Trophoblast cell (in vitro differentiated cells and primary cell): Measurements from ENCODE around the gene RHOU.

Experiments used
- DNase-seq, 2 donors: peaks; one replicate each; pipeline ENCODE4 v3.0.0-alpha.2; 2016
- H2AFZ ChIP-seq: 2 replicates; pipeline ENCODE4 v1.6.1; 2013; ENCODE audit warnings: low read length, moderate library complexity, mild to moderate bottlenecking; ENCODE audit not compliant: insufficient read depth, poor library complexity
- H2AK5ac ChIP-seq: 2 replicates; pipeline ENCODE4 v1.6.1; 2013; ENCODE audit warnings: mild to moderate bottlenecking, low read length
- H2BK120ac ChIP-seq: 2 replicates; pipeline ENCODE4 v1.6.1; 2013; ENCODE audit warnings: low read length, mild to moderate bottlenecking, moderate library complexity; ENCODE audit not compliant: insufficient read depth, poor library complexity
- H2BK12ac ChIP-seq: 2 replicates; pipeline ENCODE4 v1.6.1; 2013; ENCODE audit warnings: mild to moderate bottlenecking, low read length, moderate library complexity
- H2BK5ac ChIP-seq: 2 replicates; pipeline ENCODE4 v1.6.1; 2013; ENCODE audit warnings: low read length, low read depth, moderate library complexity, mild to moderate bottlenecking; ENCODE audit not compliant: poor library complexity
- H3K14ac ChIP-seq: 2 replicates; pipeline ENCODE4 v1.6.1; 2013; ENCODE audit warnings: mild to moderate bottlenecking, low read length
- H3K18ac ChIP-seq: 2 replicates; pipeline ENCODE4 v1.6.1; 2013; ENCODE audit warnings: mild to moderate bottlenecking, low read length
- H3K23ac ChIP-seq: 2 replicates; pipeline ENCODE4 v1.6.1; 2013; ENCODE audit warnings: low read length
- H3K27ac ChIP-seq: 2 replicates; pipeline ENCODE4 v1.5.1; 2013; ENCODE audit warnings: low read depth, mild to moderate bottlenecking, inconsistent platforms, low read length, moderate library complexity
- H3K27me3 ChIP-seq: 2 replicates; pipeline ENCODE4 v1.6.1; 2013; ENCODE audit warnings: inconsistent platforms, mild to moderate bottlenecking, low read length, moderate library complexity; ENCODE audit not compliant: insufficient read depth
- H3K36me3 ChIP-seq, 2 experiments: 1 replicate in 1 of 2; 2 replicates in 1 of 2; pipeline ENCODE4 v1.6.1; 2013; ENCODE audit warnings: low read length in 2 of 2, mild to moderate bottlenecking in 2 of 2, moderate library complexity in 1 of 2; ENCODE audit not compliant: insufficient read depth in 2 of 2, control insufficient read depth in 1 of 2
- H3K4ac ChIP-seq: 2 replicates; pipeline ENCODE4 v1.6.1; 2013; ENCODE audit warnings: low read depth, mild to moderate bottlenecking, low read length, moderate library complexity
- H3K4me1 ChIP-seq, 2 experiments: 1 replicate in 1 of 2; 2 replicates in 1 of 2; pipeline ENCODE4 v1.6.1; 2013; ENCODE audit warnings: low read length in 2 of 2, mild to moderate bottlenecking in 2 of 2, moderate library complexity in 1 of 2; ENCODE audit not compliant: insufficient read depth in 2 of 2, control insufficient read depth in 1 of 2
- H3K4me2 ChIP-seq: 2 replicates; pipeline ENCODE4 v1.6.1; 2013; ENCODE audit warnings: inconsistent platforms, mild to moderate bottlenecking, low read length, moderate library complexity
- H3K4me3 ChIP-seq: 2 replicates; pipeline ENCODE4 v1.5.1; 2013; ENCODE audit warnings: mild to moderate bottlenecking, low read depth, low read length, inconsistent platforms
- H3K79me1 ChIP-seq: one replicate; pipeline ENCODE4 v1.6.1; 2013; ENCODE audit warnings: low read length
- H3K79me2 ChIP-seq: 2 replicates; pipeline ENCODE4 v1.6.1; 2013; ENCODE audit warnings: low read length, mild to moderate bottlenecking; ENCODE audit not compliant: control insufficient read depth, insufficient read depth, poor library complexity
- H3K9ac ChIP-seq: 2 replicates; pipeline ENCODE4 v1.6.1; 2013; ENCODE audit warnings: mild to moderate bottlenecking, low read length
- H3K9me3 ChIP-seq: 2 replicates; pipeline ENCODE4 v1.6.1; 2013; ENCODE audit warnings: low read depth, mild to moderate bottlenecking, control low read depth, inconsistent platforms, low read length; ENCODE audit not compliant: insufficient read depth
- H4K12ac ChIP-seq: 2 replicates; pipeline ENCODE4 v1.6.1; 2013; ENCODE audit warnings: low read depth, mild to moderate bottlenecking, low read length, moderate library complexity
- H4K8ac ChIP-seq: 2 replicates; pipeline ENCODE4 v1.6.1; 2013; ENCODE audit warnings: low read depth, mild to moderate bottlenecking, low read length, moderate library complexity
- H4K91ac ChIP-seq: one replicate; pipeline ENCODE4 v1.6.1; 2013; ENCODE audit warnings: low read depth, mild to moderate bottlenecking, low read length, moderate library complexity
- WGBS: extraction: QIAGEN DNeasy Blood & Tissue Kit; methylation state at CpG from one replicate; pipeline ENCODE4 v1.1.7; 2013; ENCODE audit warnings: missing lambda C conversion rate; ENCODE audit not compliant: insufficient read length, insufficient coverage; ENCODE audit errors: extremely low coverage; 5-methylcytosine and 5-hydroxymethylcytosine counted together

The RHOU gene

DNA sequence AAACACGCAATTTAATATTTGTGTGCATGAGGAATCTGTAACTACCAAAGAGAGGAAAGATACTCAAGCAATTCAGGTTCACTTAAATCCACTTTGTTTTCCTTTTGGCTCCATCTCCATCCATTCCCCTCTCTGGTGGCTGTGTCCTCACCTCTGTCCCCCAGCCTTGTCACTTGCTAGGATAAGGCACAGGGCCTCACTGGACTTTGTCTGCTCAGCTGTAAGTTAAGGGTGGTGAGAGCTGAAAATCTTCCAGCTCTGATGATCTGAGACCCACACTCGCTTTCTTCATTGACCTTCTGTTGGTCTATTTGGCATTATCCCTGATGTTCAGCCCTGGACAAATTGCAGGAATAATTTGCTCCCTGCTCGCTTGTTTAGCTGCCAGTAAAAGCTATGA lies 56.5 kb downstream of the RHOU start:
- H2BK12ac ChIP-seq: no peak overlapping the region
- no peaks in the 10 kb centered on the region for H3K36me3 ChIP-seq
- peaks cover 0 to 2% of the 10 kb centered on the region in 2 experiments for H3K4me1 ChIP-seq
- H3K9ac ChIP-seq: no peak overlapping the region
- no peak overlapping the region for H2AFZ ChIP-seq
- no peak overlapping the region for H3K4ac ChIP-seq
- H2BK5ac ChIP-seq: no peak overlapping the region
- no peak overlapping the region for H4K91ac ChIP-seq
- H3K18ac ChIP-seq: no peak overlapping the region
- no peaks in the 10 kb centered on the region for H3K79me2 ChIP-seq
- no peak for DNase-seq
- no peak overlapping the region for H3K14ac ChIP-seq
- no peak overlapping the region for H4K8ac ChIP-seq
- H3K23ac ChIP-seq: no peak overlapping the region
- no peak overlapping the region for H3K27ac ChIP-seq
- no peak overlapping the region for H3K4me3 ChIP-seq
- H3K27me3 ChIP-seq: no peaks in the 10 kb centered on the region
- H2BK120ac ChIP-seq: no peak overlapping the region
- no CpG with 5 or more reads among the region's 3 CpGs for WGBS
- H4K12ac ChIP-seq: no peak overlapping the region
- no peaks in the 10 kb centered on the region for H3K79me1 ChIP-seq
- no peak overlapping the region for H2AK5ac ChIP-seq
- H3K9me3 ChIP-seq: no peaks in the 10 kb centered on the region
- no peak overlapping the region for H3K4me2 ChIP-seq

DNA sequence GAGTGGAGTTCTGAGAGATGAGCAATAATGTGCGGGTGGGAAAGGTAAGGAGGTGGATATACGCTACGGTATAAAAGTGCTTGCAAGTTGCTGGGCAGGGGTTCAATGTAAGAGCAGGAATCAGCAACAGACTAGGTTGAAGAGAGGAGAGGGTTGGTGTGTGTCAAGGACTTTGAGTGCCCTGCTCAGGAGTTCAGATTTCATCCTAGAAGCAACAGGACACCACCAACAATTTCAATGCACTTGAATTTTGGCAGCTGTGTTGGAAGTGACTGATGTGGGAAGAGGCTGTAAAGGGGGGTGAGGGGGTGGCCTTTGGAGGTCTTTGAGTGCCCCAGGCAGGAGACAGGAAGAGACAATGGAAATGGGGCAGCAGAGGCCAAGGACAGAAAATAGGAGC lies 57.3 kb downstream of the RHOU start:
- no peak overlapping the region for H4K8ac ChIP-seq
- H3K4me2 ChIP-seq: no peak overlapping the region
- no peak overlapping the region for H2BK12ac ChIP-seq
- H3K79me1 ChIP-seq: no peaks in the 10 kb centered on the region
- H3K79me2 ChIP-seq: no peaks in the 10 kb centered on the region
- no peaks in the 10 kb centered on the region for H3K9me3 ChIP-seq
- H2BK120ac ChIP-seq: no peak overlapping the region
- no peak overlapping the region for H2AFZ ChIP-seq
- H3K9ac ChIP-seq: no peak overlapping the region
- no peaks in the 10 kb centered on the region for H3K36me3 ChIP-seq
- H4K91ac ChIP-seq: no peak overlapping the region
- no peak overlapping the region for H3K18ac ChIP-seq
- H3K23ac ChIP-seq: no peak overlapping the region
- no peak overlapping the region for H3K4me3 ChIP-seq
- H3K14ac ChIP-seq: no peak overlapping the region
- no peak overlapping the region for H4K12ac ChIP-seq
- no peak for DNase-seq
- H2AK5ac ChIP-seq: no peak overlapping the region
- no peak overlapping the region for H3K27ac ChIP-seq
- 100% methylated on average over 3 of the region's 3 CpGs for WGBS
- H3K4ac ChIP-seq: no peak overlapping the region
- peaks cover 0 to 2% of the 10 kb centered on the region in 2 experiments for H3K4me1 ChIP-seq
- H3K27me3 ChIP-seq: no peaks in the 10 kb centered on the region
- no peak overlapping the region for H2BK5ac ChIP-seq

DNA sequence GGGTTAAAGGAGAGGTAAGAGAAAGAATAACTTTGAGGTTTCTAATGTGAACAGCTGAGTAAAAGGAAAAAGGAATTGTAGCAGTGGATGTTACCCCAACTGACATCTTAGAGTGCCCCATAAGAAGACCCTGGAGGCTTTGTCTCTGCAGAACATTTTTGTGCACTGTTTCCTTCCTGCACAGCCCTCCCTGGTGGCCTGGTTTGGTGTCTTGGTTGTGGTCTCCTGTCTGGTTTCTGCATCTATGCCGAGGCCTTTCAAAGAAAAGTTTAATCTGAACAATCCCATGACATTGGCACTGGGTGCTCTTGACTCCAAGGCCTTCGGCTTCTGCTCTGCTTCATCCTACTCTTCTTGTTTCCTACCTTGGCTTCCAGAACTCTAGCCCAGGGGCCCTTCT lies 57.8 kb downstream of the RHOU start:
- no peak overlapping the region for H3K23ac ChIP-seq
- H3K18ac ChIP-seq: no peak overlapping the region
- H4K91ac ChIP-seq: no peak overlapping the region
- H3K27ac ChIP-seq: no peak overlapping the region
- no peaks in the 10 kb centered on the region for H3K79me2 ChIP-seq
- H2BK120ac ChIP-seq: no peak overlapping the region
- H2BK12ac ChIP-seq: no peak overlapping the region
- no peaks in the 10 kb centered on the region for H3K27me3 ChIP-seq
- H2AFZ ChIP-seq: no peak overlapping the region
- no peak overlapping the region for H3K4me2 ChIP-seq
- no peak overlapping the region for H3K9ac ChIP-seq
- no peaks in the 10 kb centered on the region for H3K36me3 ChIP-seq
- H3K79me1 ChIP-seq: peaks cover 2% of the 10 kb centered on the region
- H3K14ac ChIP-seq: no peak overlapping the region
- no peak for DNase-seq
- no peaks in the 10 kb centered on the region for H3K9me3 ChIP-seq
- no peak overlapping the region for H3K4ac ChIP-seq
- no peak overlapping the region for H4K12ac ChIP-seq
- H3K4me3 ChIP-seq: no peak overlapping the region
- no CpG with 5 or more reads among the region's 2 CpGs for WGBS
- H2BK5ac ChIP-seq: no peak overlapping the region
- peaks cover 0 to 4% of the 10 kb centered on the region in 2 experiments for H3K4me1 ChIP-seq
- no peak overlapping the region for H2AK5ac ChIP-seq
- H4K8ac ChIP-seq: no peak overlapping the region

DNA sequence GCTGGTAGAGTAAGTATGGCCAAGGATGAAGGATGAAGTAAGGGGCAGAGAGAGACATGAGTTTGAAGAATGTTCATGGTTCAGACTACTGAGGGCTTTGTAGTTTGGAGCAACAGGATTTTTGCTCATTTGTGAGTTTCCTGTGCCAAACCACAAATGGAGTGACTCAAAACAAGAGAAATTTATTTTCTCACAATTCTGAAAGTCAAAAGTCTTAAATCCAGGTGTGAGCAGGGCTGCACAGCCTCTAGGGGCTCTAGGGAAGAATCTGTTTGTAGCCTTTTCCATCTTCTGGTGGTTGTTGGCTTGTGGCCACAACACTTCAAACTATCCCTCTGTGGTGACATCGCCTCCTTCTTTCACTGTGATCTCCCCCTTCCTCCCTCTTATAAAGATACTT lies 58.9 kb downstream of the RHOU start:
- H3K4ac ChIP-seq: no peak overlapping the region
- no peak overlapping the region for H3K4me3 ChIP-seq
- H3K18ac ChIP-seq: no peak overlapping the region
- no peak for DNase-seq
- H3K23ac ChIP-seq: no peak overlapping the region
- H3K9me3 ChIP-seq: no peaks in the 10 kb centered on the region
- H2AK5ac ChIP-seq: no peak overlapping the region
- no peak overlapping the region for H3K4me2 ChIP-seq
- H4K91ac ChIP-seq: no peak overlapping the region
- WGBS: no CpG with 5 or more reads among the region's 1 CpG
- no peak overlapping the region for H3K14ac ChIP-seq
- H2AFZ ChIP-seq: no peak overlapping the region
- no peaks in the 10 kb centered on the region for H3K36me3 ChIP-seq
- H2BK120ac ChIP-seq: no peak overlapping the region
- H3K79me2 ChIP-seq: no peaks in the 10 kb centered on the region
- no peak overlapping the region for H2BK12ac ChIP-seq
- H3K9ac ChIP-seq: no peak overlapping the region
- H2BK5ac ChIP-seq: no peak overlapping the region
- no peak overlapping the region for H3K27ac ChIP-seq
- H3K27me3 ChIP-seq: no peaks in the 10 kb centered on the region
- H4K8ac ChIP-seq: no peak overlapping the region
- peaks cover 2% of the 10 kb centered on the region for H3K79me1 ChIP-seq
- H4K12ac ChIP-seq: no peak overlapping the region
- H3K4me1 ChIP-seq: peaks cover 0 to 5% of the 10 kb centered on the region in 2 experiments
